Measurements from ENCODE around the gene AKAP10.
"Not testable (repeated sequence)": the region's sequence is repeated elsewhere in the genome, so short reads cannot be mapped to it uniquely, and the experiment has no call there.

The AKAP10 gene

GRCh38 chr17:19883537-19884215, 94.0 kb downstream of the AKAP10 start:
- Mint-ChIP-seq H3K36me3 (ENCODE audit: low read depth) (no peaks in the 10 kb centered on the region), H3K4me3 (no peak overlapping the region), H3K27me3 (no peaks in the 10 kb centered on the region), H3K27ac (no peak overlapping the region), H3K4me1 (ENCODE audit: low read depth) (peaks cover 15% of the 10 kb centered on the region), H3K9me3 (no peaks in the 10 kb centered on the region)
- intact Hi-C loops (cut with micrococcal nuclease): no loop called here

GRCh38 chr17:19880393-19880792, 97.2 kb downstream of the AKAP10 start:
- intact Hi-C loops (cut with micrococcal nuclease): no loop called here
- Mint-ChIP-seq H3K4me1 (ENCODE audit: low read depth) (peaks cover 38% of the 10 kb centered on the region), H3K9me3 (no peaks in the 10 kb centered on the region), H3K27ac (peak overlapping the region; percentile 43), H3K27me3 (no peaks in the 10 kb centered on the region), H3K4me3 (no peak overlapping the region), H3K36me3 (ENCODE audit: low read depth) (no peaks in the 10 kb centered on the region)

GRCh38 chr17:19877364-19877945, 100.2 kb downstream of the AKAP10 start:
- peak overlapping the region; percentile 80 for H3K27ac Mint-ChIP-seq
- no peak overlapping the region for H3K4me3 Mint-ChIP-seq
- H3K27me3 Mint-ChIP-seq: no peaks in the 10 kb centered on the region
- peaks cover 59% of the 10 kb centered on the region for H3K4me1 Mint-ChIP-seq (ENCODE audit: low read depth)
- no peaks in the 10 kb centered on the region for H3K9me3 Mint-ChIP-seq
- intact Hi-C loops (cut with micrococcal nuclease): no loop called here
- H3K36me3 Mint-ChIP-seq (ENCODE audit: low read depth): no peaks in the 10 kb centered on the region

GRCh38 chr17:19876529-19877161, 101.0 kb downstream of the AKAP10 start:
- no peak overlapping the region for H3K4me3 Mint-ChIP-seq
- peaks cover 59% of the 10 kb centered on the region for H3K4me1 Mint-ChIP-seq (ENCODE audit: low read depth)
- H3K9me3 Mint-ChIP-seq: no peaks in the 10 kb centered on the region
- no peaks in the 10 kb centered on the region for H3K36me3 Mint-ChIP-seq (ENCODE audit: low read depth)
- H3K27ac Mint-ChIP-seq: peak overlapping the region; percentile 80
- no peaks in the 10 kb centered on the region for H3K27me3 Mint-ChIP-seq
- intact Hi-C loops (cut with micrococcal nuclease): no loop called here

- Mint-ChIP-seq H3K27me3 (no peaks in the 10 kb centered on the region), H3K36me3 (ENCODE audit: low read depth) (no peaks in the 10 kb centered on the region), H3K4me3 (no peak overlapping the region), H3K4me1 (ENCODE audit: low read depth) (peaks cover 54% of the 10 kb centered on the region), H3K27ac (peak overlapping the region; percentile 58), H3K9me3 (no peaks in the 10 kb centered on the region)
- intact Hi-C loops (cut with micrococcal nuclease): no loop called here
Observed at GRCh38 chr17:19874256-19874655, 103.4 kb downstream of the AKAP10 start.

- no peaks in the 10 kb centered on the region for H3K27me3 Mint-ChIP-seq
- H3K9me3 Mint-ChIP-seq: no peaks in the 10 kb centered on the region
- no peak overlapping the region for H3K4me3 Mint-ChIP-seq
- H3K36me3 Mint-ChIP-seq (ENCODE audit: low read depth): no peaks in the 10 kb centered on the region
- H3K27ac Mint-ChIP-seq: peak overlapping the region; percentile 58
- H3K4me1 Mint-ChIP-seq (ENCODE audit: low read depth): peaks cover 47% of the 10 kb centered on the region
- intact Hi-C loops (cut with micrococcal nuclease): no loop called here
Observed at GRCh38 chr17:19873346-19873745, 104.3 kb downstream of the AKAP10 start.

- Mint-ChIP-seq H3K4me1 (ENCODE audit: low read depth) (peaks cover 16% of the 10 kb centered on the region), H3K9me3 (no peaks in the 10 kb centered on the region), H3K27me3 (no peaks in the 10 kb centered on the region), H3K4me3 (peak overlapping the region; percentile 89), H3K27ac (peak overlapping the region; percentile 76), H3K36me3 (ENCODE audit: low read depth) (peaks cover 11% of the 10 kb centered on the region)
- intact Hi-C loops (cut with micrococcal nuclease): loop anchor here (5.0 kb wide), 1 partner anchor 54 kb away; no protein-coding TSS in a partner anchor
Observed at GRCh38 chr17:19868079-19868395, 109.6 kb downstream of the AKAP10 start.

GRCh38 chr17:19867329-19868078, 110.1 kb downstream of the AKAP10 start, which contains the start of gene ULK2:
Gene ULK2 (minus strand): TSS chr17:19867936. CDS start chr17:19867417, 519 bp downstream.
- H3K27ac Mint-ChIP-seq: peak within 1 kb of the TSS; percentile 76
- H3K36me3 Mint-ChIP-seq (ENCODE audit: low read depth): peaks cover 16% of the 10 kb centered on the region
- intact Hi-C loops (cut with micrococcal nuclease): loop anchor here (2.0 to 5.0 kb wide), 2 partner anchors 37 to 55 kb away; no protein-coding TSS in a partner anchor
- H3K9me3 Mint-ChIP-seq: no peaks in the 10 kb centered on the region
- peak within 1 kb of the TSS; percentile 89 for H3K4me3 Mint-ChIP-seq
- peaks cover 12% of the 10 kb centered on the region for H3K4me1 Mint-ChIP-seq (ENCODE audit: low read depth)
- H3K27me3 Mint-ChIP-seq: no peaks in the 10 kb centered on the region

GRCh38 chr17:19867079-19867328, 110.6 kb downstream of the AKAP10 start:
- H3K9me3 Mint-ChIP-seq: no peaks in the 10 kb centered on the region

GRCh38 chr17:19865021-19865420, 112.6 kb downstream of the AKAP10 start:
- no peaks in the 10 kb centered on the region for H3K27me3 Mint-ChIP-seq
- peaks cover 25% of the 10 kb centered on the region for H3K36me3 Mint-ChIP-seq (ENCODE audit: low read depth)
- no peaks in the 10 kb centered on the region for H3K9me3 Mint-ChIP-seq
- no peak overlapping the region for H3K4me3 Mint-ChIP-seq
- peaks cover 12% of the 10 kb centered on the region for H3K4me1 Mint-ChIP-seq (ENCODE audit: low read depth)
- intact Hi-C loops (cut with micrococcal nuclease): loop anchor here (5.0 kb wide), 1 partner anchor 57 kb away; no protein-coding TSS in a partner anchor
- H3K27ac Mint-ChIP-seq: no peak overlapping the region

More at GRCh38 chr17:19867079-19867328, 110.6 kb downstream of the AKAP10 start:
- peak overlapping the region; percentile 89 for H3K4me3 Mint-ChIP-seq
- peaks cover 21% of the 10 kb centered on the region for H3K36me3 Mint-ChIP-seq (ENCODE audit: low read depth)
- H3K27ac Mint-ChIP-seq: peak overlapping the region; percentile 76
- intact Hi-C loops (cut with micrococcal nuclease): loop anchor here (2.0 to 5.0 kb wide), 2 partner anchors 38 to 55 kb away; no protein-coding TSS in a partner anchor
- no peaks in the 10 kb centered on the region for H3K27me3 Mint-ChIP-seq
- peaks cover 12% of the 10 kb centered on the region for H3K4me1 Mint-ChIP-seq (ENCODE audit: low read depth)

- intact Hi-C loops (cut with micrococcal nuclease); H3K27ac Mint-ChIP-seq; H3K4me1 Mint-ChIP-seq (ENCODE audit: low read depth); H3K4me3 Mint-ChIP-seq; H3K9me3 Mint-ChIP-seq; H3K27me3 Mint-ChIP-seq: not testable (repeated sequence)
- peaks cover 56% of the 10 kb centered on the region for H3K36me3 Mint-ChIP-seq (ENCODE audit: low read depth)
Observed at GRCh38 chr17:19860647-19861177, 116.9 kb downstream of the AKAP10 start.

- Mint-ChIP-seq H3K4me3 (no peak overlapping the region), H3K4me1 (ENCODE audit: low read depth) (no peaks in the 10 kb centered on the region), H3K27ac (no peak overlapping the region), H3K36me3 (ENCODE audit: low read depth) (peaks cover 73% of the 10 kb centered on the region), H3K27me3 (no peaks in the 10 kb centered on the region), H3K9me3 (no peaks in the 10 kb centered on the region)
- intact Hi-C loops (cut with micrococcal nuclease): no loop called here
Observed at GRCh38 chr17:19857640-19858039, 120.0 kb downstream of the AKAP10 start.
